ENCODE data around the gene ZNF689. TPM values are rescaled to one million over a fixed set of nuclear protein-coding genes. Genes with fewer than 3 reads are reported as not detected.
A peak's percentile ranks its signal among the peaks of the same experiment; 100 is the strongest.

Gene ZNF689
- total and polyA plus RNA-seq, 2 of the 13 experiments (the other 11 are each of a cell fraction or from before 2014, with no cell fraction given): 9.7 to 19.5 TPM

DNA sequence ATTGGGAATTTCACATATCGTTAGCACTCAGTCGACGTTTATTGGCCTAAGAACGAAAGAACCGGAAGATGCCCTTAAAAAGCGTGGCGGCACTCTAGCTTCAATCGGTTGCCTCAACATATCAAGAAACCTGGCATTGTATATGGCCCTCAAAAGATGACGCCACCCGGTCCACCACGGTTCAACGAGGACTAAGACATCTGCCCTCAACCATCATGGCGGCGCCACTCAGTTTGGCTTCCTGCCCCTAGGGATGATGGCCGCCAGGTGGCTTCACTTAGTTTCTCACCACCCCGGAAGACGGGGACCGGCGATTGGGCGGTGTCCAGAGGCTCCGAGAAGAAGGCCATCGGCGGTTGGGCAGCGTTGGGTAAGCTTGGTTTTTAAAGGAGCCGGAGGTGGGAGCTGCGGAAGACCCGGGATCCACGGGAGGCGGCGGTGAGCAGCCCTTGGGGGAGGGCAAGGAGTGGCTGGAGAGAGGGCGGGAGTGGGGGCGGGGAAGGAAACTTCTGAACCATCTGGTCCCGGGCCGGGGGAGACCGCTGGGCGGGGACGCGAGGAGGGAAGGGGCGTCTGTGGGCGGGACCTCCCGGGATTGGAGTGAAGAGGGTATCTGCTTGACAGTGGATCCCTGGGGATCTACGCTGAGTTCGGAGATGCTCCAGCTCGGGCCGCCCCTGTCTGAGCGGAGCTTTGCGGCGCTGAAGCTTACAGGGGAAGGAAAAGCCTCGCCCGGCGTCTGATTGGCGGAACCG, 40.4 kb upstream of the ZNF689 start, which contains the start of gene PRR14 (continued):
- TF ChIP-seq, protein P1, sequence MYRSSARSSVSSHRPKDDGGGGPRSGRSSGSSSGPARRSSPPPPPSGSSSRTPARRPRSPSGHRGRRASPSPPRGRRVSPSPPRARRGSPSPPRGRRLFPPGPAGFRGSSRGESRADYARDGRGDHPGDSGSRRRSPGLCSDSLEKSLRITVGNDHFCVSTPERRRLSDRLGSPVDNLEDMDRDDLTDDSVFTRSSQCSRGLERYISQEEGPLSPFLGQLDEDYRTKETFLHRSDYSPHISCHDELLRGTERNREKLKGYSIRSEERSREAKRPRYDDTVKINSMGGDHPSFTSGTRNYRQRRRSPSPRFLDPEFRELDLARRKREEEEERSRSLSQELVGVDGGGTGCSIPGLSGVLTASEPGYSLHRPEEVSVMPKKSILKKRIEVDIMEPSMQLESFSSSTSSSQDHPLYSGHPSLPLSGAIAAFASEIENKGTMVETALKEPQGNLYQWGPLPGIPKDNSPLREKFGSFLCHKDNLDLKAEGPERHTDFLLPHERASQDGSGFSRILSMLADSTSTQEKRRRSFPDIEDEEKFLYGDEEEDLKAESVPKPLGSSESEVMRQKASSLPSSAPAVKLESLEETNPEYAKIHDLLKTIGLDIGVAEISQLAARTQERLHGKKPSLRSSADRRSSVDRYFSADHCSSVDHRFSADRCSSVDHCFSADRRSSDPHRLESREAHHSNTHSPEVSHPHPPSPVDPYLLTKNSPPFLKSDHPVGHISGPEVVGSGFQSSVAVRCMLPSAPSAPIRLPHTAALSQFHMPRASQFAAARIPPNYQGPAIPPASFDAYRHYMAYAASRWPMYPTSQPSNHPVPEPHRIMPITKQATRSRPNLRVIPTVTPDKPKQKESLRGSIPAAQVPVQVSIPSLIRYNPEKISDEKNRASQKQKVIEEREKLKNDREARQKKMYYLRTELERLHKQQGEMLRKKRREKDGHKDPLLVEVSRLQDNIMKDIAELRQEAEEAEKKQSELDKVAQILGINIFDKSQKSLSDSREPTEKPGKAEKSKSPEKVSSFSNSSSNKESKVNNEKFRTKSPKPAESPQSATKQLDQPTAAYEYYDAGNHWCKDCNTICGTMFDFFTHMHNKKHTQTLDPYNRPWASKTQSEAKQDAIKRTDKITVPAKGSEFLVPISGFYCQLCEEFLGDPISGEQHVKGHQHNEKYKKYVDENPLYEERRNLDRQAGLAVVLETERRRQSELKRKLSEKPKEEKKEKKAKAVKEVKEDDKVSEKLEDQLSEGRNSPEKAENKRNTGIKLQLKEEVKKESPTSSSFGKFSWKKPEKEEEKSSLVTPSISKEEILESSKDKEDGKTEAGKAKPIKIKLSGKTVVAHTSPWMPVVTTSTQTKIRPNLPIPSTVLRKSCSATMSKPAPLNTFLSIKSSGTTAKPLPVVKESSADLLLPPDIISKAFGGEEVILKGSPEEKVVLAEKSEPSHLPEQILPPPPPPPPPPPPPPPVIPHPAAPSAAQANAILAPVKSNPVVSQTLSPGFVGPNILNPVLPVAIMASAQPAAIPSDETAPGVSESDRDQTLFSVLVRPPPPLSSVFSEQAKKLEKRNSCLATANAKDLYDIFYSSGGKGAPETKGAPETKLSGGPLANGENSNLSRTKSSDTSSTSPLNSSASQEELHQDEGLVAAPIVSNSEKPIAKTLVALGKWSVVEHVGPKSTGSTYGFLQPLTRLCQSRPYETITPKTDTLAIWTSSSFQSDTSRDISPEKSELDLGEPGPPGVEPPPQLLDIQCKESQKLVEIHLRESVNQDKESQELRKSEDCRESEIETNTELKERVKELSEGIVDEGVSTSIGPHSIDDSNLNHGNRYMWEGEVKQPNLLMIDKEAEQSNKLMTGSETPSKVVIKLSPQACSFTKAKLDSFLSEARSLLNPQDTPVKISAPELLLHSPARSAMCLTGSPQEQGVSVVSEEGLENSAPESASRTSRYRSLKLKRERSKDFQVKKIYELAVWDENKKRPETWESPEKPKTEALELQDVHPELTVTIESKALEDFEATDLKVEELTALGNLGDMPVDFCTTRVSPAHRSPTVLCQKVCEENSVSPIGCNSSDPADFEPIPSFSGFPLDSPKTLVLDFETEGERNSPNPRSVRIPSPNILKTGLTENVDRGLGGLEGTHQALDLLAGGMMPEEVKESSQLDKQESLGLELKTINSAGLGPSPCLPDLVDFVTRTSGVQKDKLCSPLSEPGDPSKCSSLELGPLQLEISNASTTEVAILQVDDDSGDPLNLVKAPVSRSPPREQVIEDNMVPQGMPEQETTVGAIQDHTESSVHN (CRISPR knock-in tag; IDR thresholded peaks at IDR 0.05): no peak
- TF ChIP-seq TAF15 (IDR thresholded peaks at IDR 0.05; ENCODE audit: low read depth, low read length, poor library complexity, severe bottlenecking): peak; percentile 83
- TF ChIP-seq ZNF761 (CRISPR knock-in tag; conservative IDR thresholded peaks at IDR 0.05): peak; percentile 90
- TF ChIP-seq, protein P2, sequence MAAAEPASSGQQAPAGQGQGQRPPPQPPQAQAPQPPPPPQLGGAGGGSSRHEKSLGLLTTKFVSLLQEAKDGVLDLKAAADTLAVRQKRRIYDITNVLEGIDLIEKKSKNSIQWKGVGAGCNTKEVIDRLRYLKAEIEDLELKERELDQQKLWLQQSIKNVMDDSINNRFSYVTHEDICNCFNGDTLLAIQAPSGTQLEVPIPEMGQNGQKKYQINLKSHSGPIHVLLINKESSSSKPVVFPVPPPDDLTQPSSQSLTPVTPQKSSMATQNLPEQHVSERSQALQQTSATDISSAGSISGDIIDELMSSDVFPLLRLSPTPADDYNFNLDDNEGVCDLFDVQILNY (CRISPR knock-in tag; conservative IDR thresholded peaks at IDR 0.05): no peak
- TF ChIP-seq FOSL2 (CRISPR knock-in tag; IDR thresholded peaks at IDR 0.05): peak; percentile 65
- TF ChIP-seq ZFAT (CRISPR knock-in tag; conservative IDR thresholded peaks at IDR 0.05): no peak
- TF ChIP-seq, protein P3, sequence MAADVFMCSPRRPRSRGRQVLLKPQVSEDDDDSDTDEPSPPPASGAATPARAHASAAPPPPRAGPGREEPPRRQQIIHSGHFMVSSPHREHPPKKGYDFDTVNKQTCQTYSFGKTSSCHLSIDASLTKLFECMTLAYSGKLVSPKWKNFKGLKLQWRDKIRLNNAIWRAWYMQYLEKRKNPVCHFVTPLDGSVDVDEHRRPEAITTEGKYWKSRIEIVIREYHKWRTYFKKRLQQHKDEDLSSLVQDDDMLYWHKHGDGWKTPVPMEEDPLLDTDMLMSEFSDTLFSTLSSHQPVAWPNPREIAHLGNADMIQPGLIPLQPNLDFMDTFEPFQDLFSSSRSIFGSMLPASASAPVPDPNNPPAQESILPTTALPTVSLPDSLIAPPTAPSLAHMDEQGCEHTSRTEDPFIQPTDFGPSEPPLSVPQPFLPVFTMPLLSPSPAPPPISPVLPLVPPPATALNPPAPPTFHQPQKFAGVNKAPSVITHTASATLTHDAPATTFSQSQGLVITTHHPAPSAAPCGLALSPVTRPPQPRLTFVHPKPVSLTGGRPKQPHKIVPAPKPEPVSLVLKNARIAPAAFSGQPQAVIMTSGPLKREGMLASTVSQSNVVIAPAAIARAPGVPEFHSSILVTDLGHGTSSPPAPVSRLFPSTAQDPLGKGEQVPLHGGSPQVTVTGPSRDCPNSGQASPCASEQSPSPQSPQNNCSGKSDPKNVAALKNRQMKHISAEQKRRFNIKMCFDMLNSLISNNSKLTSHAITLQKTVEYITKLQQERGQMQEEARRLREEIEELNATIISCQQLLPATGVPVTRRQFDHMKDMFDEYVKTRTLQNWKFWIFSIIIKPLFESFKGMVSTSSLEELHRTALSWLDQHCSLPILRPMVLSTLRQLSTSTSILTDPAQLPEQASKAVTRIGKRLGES (CRISPR knock-in tag; IDR thresholded peaks at IDR 0.05; ENCODE audit: borderline replicate concordance): no peak
- no peak for TF ChIP-seq ZBTB1 (CRISPR knock-in tag; IDR thresholded peaks at IDR 0.05; ENCODE audit: borderline replicate concordance)
- TF ChIP-seq, protein P4, sequence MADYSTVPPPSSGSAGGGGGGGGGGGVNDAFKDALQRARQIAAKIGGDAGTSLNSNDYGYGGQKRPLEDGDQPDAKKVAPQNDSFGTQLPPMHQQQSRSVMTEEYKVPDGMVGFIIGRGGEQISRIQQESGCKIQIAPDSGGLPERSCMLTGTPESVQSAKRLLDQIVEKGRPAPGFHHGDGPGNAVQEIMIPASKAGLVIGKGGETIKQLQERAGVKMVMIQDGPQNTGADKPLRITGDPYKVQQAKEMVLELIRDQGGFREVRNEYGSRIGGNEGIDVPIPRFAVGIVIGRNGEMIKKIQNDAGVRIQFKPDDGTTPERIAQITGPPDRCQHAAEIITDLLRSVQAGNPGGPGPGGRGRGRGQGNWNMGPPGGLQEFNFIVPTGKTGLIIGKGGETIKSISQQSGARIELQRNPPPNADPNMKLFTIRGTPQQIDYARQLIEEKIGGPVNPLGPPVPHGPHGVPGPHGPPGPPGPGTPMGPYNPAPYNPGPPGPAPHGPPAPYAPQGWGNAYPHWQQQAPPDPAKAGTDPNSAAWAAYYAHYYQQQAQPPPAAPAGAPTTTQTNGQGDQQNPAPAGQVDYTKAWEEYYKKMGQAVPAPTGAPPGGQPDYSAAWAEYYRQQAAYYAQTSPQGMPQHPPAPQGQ (CRISPR knock-in tag; IDR thresholded peaks at IDR 0.05; ENCODE audit: borderline replicate concordance): no peak
- TF ChIP-seq MAZ (IDR thresholded peaks at IDR 0.05; ENCODE audit: borderline replicate concordance, low read depth, low read length): no peak; the same call in 1 of the 2 replicates
- peak; percentile 10; the same call in 1 of the 2 replicates for TF ChIP-seq MAZ (CRISPR knock-in tag; IDR thresholded peaks at IDR 0.05; ENCODE audit: low read depth)
- no peak; the same call in 1 of the 2 replicates for TF ChIP-seq NCOR1 (IDR thresholded peaks at IDR 0.05; ENCODE audit: borderline replicate concordance, low read length)
- no peak for TF ChIP-seq ZNF781 (CRISPR knock-in tag; IDR thresholded peaks at IDR 0.05; ENCODE audit: borderline replicate concordance, not compliant biosample characterization)
- 0 out of 2 replicates have a peak, but pooled peaks have one; percentile 15 for TF ChIP-seq MEF2D (CRISPR knock-in tag; IDR thresholded peaks at IDR 0.05)

All from HepG2 (cell line).